ENCODE measurements around the gene GPR146.

The GPR146 gene

Small RNA genes within 50 kb of the gene (small RNA-seq; reads per million reads assigned to genes)
- gene MIR339 (ENCODE audit: insufficient read depth), result 198 reads per million, percentile 97 among the genes with 10 or more reads in this experiment
